Loucy (cell line): ENCODE data around the gene MIGA2.

Experiments
- EZH2phosphoT487 ChIP-seq: fragments of 200-600 bp; IDR thresholded peaks from 2 replicates; pipeline ENCODE4 v1.6.1; 2018; ENCODE audit warnings: antibody characterized with exemption, mild to moderate bottlenecking, moderate library complexity, borderline replicate concordance
- TF ChIP-seq, protein P1 (sequence below): fragments of 200-600 bp; sonication (generic); conservative IDR thresholded peaks from 2 replicates; pipeline ENCODE4 v1.5.1; 2014; ENCODE audit warnings: mild to moderate bottlenecking, antibody characterized with exemption, low read length

GRCh38 chr9:128999581-129000206 is 36.7 kb upstream of the MIGA2 start:
- TF ChIP-seq, protein P1, sequence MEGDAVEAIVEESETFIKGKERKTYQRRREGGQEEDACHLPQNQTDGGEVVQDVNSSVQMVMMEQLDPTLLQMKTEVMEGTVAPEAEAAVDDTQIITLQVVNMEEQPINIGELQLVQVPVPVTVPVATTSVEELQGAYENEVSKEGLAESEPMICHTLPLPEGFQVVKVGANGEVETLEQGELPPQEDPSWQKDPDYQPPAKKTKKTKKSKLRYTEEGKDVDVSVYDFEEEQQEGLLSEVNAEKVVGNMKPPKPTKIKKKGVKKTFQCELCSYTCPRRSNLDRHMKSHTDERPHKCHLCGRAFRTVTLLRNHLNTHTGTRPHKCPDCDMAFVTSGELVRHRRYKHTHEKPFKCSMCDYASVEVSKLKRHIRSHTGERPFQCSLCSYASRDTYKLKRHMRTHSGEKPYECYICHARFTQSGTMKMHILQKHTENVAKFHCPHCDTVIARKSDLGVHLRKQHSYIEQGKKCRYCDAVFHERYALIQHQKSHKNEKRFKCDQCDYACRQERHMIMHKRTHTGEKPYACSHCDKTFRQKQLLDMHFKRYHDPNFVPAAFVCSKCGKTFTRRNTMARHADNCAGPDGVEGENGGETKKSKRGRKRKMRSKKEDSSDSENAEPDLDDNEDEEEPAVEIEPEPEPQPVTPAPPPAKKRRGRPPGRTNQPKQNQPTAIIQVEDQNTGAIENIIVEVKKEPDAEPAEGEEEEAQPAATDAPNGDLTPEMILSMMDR, result no peak
- TF ChIP-seq EZH2phosphoT487, result no peak
